Right lobe of liver (tissue), 4 donors: ENCODE data around the gene UBE2V1.

Experiments used
- CTCF ChIP-seq, 4 donors: fragments of 200-600 bp in 3 of 4; fragments of 450-650 bp in 1 of 4; IDR thresholded peaks; one replicate each; pipeline versions ENCODE4 v1.5.1 to v1.8.0; 2016 to 2022; ENCODE audit warnings: antibody characterized with exemption in 4 of 4, mild to moderate bottlenecking in 2 of 4
- POLR2A ChIP-seq: fragments of 450-650 bp; IDR thresholded peaks from one replicate; pipeline ENCODE4 v1.6.1; 2017; ENCODE audit warnings: antibody characterized with exemption, mild to moderate bottlenecking
- donor health status: DM: no; HTN: no; CAD: no.
- donor health status: DM: no; HTN: no; CAD: no.
- donor health status: DM: no; HTN: yes; CAD: no.

GRCh38 chr20:50096237-50096636 lies 16.7 kb downstream of the UBE2V1 start:
- no peak for TF ChIP-seq POLR2A
- no peak for TF ChIP-seq CTCF (IDR thresholded peaks at IDR 0.05)
